PC-3 (cell line): ENCODE results near the gene MXD3.

Experiments used
- EZH2 ChIP-seq: fragments of 300-600 bp; sonication (generic); IDR thresholded peaks from one replicate; pipeline ENCODE4 v1.6.1; 2017; ENCODE audit warnings: antibody characterized with exemption, mild to moderate bottlenecking, low read length; ENCODE audit not compliant: unreplicated experiment
- EZH2phosphoT487 ChIP-seq: fragments of 300-600 bp; sonication (generic); IDR thresholded peaks from 2 replicates; pipeline ENCODE4 v1.6.1; 2018; ENCODE audit warnings: mild to moderate bottlenecking, antibody characterized with exemption, low read length, borderline replicate concordance
- TF ChIP-seq, protein P1 (sequence below): fragments of 300-600 bp; sonication (generic); conservative IDR thresholded peaks from 2 replicates; pipeline ENCODE4 v1.5.1; 2017; ENCODE audit warnings: antibody characterized with exemption, low read depth, mild to moderate bottlenecking, low read length

DNA sequence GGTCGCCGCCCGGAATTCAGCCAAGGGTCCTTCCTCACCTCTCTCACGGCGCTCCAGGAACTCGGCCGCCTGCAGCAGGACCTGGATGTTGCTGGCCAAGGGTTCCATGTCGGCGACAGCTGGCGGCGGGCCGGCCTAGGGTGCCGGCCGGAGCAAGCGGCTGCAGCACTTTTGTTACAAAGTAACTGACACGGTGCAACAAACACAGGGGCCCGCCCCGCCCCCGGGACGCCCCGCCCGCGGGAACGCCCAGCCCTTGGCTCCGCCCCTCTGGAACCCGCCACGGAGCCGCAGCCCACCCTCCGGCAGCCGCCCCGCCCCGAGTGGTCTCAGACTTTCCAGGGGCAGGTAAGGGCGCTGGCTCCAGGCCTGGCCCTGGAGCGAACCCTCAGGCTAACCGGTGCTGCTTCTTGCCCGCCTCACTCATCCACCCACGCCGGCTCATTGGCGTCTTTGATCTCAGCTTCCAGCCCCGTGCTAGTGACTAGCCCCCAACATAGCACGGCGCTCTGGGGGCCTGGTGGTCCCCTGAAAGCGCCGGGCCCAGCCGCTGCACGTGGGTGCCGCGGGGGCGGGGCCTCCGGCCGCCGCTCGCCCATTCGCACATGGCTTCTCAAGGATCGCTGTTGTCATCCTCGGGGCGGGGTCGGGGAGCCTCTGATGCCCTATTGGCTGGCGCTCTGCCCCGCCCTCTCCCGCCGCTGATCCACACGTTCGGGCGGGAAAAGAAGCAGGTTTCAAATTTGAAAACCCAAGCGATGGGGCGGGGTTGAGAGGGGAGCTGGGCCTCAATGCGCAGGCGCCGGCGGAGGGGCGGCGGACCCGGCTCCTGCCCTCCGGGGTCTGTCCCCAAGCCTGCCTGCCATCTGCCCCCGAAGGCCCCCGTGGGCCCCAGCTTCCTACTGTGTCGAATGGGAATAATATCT is at the start of gene MXD3:
- TF ChIP-seq, protein P1, sequence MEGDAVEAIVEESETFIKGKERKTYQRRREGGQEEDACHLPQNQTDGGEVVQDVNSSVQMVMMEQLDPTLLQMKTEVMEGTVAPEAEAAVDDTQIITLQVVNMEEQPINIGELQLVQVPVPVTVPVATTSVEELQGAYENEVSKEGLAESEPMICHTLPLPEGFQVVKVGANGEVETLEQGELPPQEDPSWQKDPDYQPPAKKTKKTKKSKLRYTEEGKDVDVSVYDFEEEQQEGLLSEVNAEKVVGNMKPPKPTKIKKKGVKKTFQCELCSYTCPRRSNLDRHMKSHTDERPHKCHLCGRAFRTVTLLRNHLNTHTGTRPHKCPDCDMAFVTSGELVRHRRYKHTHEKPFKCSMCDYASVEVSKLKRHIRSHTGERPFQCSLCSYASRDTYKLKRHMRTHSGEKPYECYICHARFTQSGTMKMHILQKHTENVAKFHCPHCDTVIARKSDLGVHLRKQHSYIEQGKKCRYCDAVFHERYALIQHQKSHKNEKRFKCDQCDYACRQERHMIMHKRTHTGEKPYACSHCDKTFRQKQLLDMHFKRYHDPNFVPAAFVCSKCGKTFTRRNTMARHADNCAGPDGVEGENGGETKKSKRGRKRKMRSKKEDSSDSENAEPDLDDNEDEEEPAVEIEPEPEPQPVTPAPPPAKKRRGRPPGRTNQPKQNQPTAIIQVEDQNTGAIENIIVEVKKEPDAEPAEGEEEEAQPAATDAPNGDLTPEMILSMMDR: no peak
- TF ChIP-seq EZH2 (no peak), EZH2phosphoT487 (no peak)
